ENCODE data around the gene RHOA.
A peak's percentile ranks its signal among the peaks of the same experiment; 100 is the strongest.
"Not testable (repeated sequence)": the region's sequence is repeated elsewhere in the genome, so short reads cannot be mapped to it uniquely, and the experiment has no call there.

Gene RHOA

GRCh38 chr3:49341996-49342395 is 69.8 kb downstream of the RHOA start:
- Histone ChIP-seq H3K36me3 (ENCODE audit: control insufficient read depth in 1 of 2, insufficient read depth in 2 of 2, low read length in 2 of 2) (peaks cover 0 to under 1% of the 10 kb centered on the region in 2 donors), H3K27ac (ENCODE audit: low read length) (peak overlapping the region; percentile 19), H3K4me3 (ENCODE audit: low read depth in 1 of 2, low read length in 2 of 2) (no peak overlapping the region), H3K4me1 (ENCODE audit: control insufficient read depth in 1 of 2, insufficient read depth in 2 of 2, low read length in 2 of 2) (peaks cover 6 to 9% of the 10 kb centered on the region in 2 donors), H3K9me3 (ENCODE audit: control insufficient read depth in 1 of 2, low read length in 2 of 2) (no peaks in the 10 kb centered on the region), H3K27me3 (ENCODE audit: low read depth, low read length) (no peaks in the 10 kb centered on the region)

GRCh38 chr3:49339941-49340800 is 71.6 kb downstream of the RHOA start, which contains the start of gene USP4:
Gene USP4, minus strand, starts transcription at chr3:49340053. Its CDS starts 29 bp downstream, at chr3:49340024.
- H3K27me3 ChIP-seq (ENCODE audit: low read depth, low read length), result no peaks in the 10 kb centered on the region
- H3K9me3 ChIP-seq (ENCODE audit: control insufficient read depth in 1 of 2, low read length in 2 of 2), result no peaks in the 10 kb centered on the region
- H3K36me3 ChIP-seq (ENCODE audit: control insufficient read depth in 1 of 2, insufficient read depth in 2 of 2, low read length in 2 of 2), result peaks cover 1 to 5% of the 10 kb centered on the region in 2 donors
- peaks cover 6 to 9% of the 10 kb centered on the region in 2 donors for H3K4me1 ChIP-seq (ENCODE audit: control insufficient read depth in 1 of 2, insufficient read depth in 2 of 2, low read length in 2 of 2)
- peak within 1 kb of the TSS; percentile 74 to 88 for H3K4me3 ChIP-seq (ENCODE audit: low read depth in 1 of 2, low read length in 2 of 2)
- peak within 1 kb of the TSS; percentile 96 for H3K27ac ChIP-seq (ENCODE audit: low read length)

GRCh38 chr3:49339581-49339940 is 72.2 kb downstream of the RHOA start:
- H3K4me1 ChIP-seq (ENCODE audit: control insufficient read depth in 1 of 2, insufficient read depth in 2 of 2, low read length in 2 of 2), result peaks cover 6 to 10% of the 10 kb centered on the region in 2 donors
- no peaks in the 10 kb centered on the region for H3K9me3 ChIP-seq (ENCODE audit: control insufficient read depth in 1 of 2, low read length in 2 of 2)
- peak overlapping the region; percentile 74 to 88 for H3K4me3 ChIP-seq (ENCODE audit: low read depth in 1 of 2, low read length in 2 of 2)
- H3K36me3 ChIP-seq (ENCODE audit: control insufficient read depth in 1 of 2, insufficient read depth in 2 of 2, low read length in 2 of 2), result peaks cover 7 to 11% of the 10 kb centered on the region in 2 donors
- H3K27me3 ChIP-seq (ENCODE audit: low read depth, low read length), result no peaks in the 10 kb centered on the region
- peak overlapping the region; percentile 96 for H3K27ac ChIP-seq (ENCODE audit: low read length)

- no peaks in the 10 kb centered on the region for H3K27me3 ChIP-seq (ENCODE audit: low read depth, low read length)
- H3K27ac ChIP-seq (ENCODE audit: low read length), result no peak overlapping the region
- peaks cover 23 to 42% of the 10 kb centered on the region in 2 donors for H3K36me3 ChIP-seq (ENCODE audit: control insufficient read depth in 1 of 2, insufficient read depth in 2 of 2, low read length in 2 of 2)
Observed at GRCh38 chr3:49333916-49334633, 77.7 kb downstream of the RHOA start.

GRCh38 chr3:49333091-49333490 is 78.7 kb downstream of the RHOA start:
- H3K27ac ChIP-seq (ENCODE audit: low read length), result peak overlapping the region; percentile 56
- peaks cover 0 to 17% of the 10 kb centered on the region in 2 donors for H3K4me1 ChIP-seq (ENCODE audit: control insufficient read depth in 1 of 2, insufficient read depth in 2 of 2, low read length in 2 of 2)
- no peaks in the 10 kb centered on the region for H3K9me3 ChIP-seq (ENCODE audit: control insufficient read depth in 1 of 2, low read length in 2 of 2)
- no peaks in the 10 kb centered on the region for H3K27me3 ChIP-seq (ENCODE audit: low read depth, low read length)
- no peak overlapping the region for H3K4me3 ChIP-seq (ENCODE audit: low read depth in 1 of 2, low read length in 2 of 2)
- peaks cover 23 to 42% of the 10 kb centered on the region in 2 donors for H3K36me3 ChIP-seq (ENCODE audit: control insufficient read depth in 1 of 2, insufficient read depth in 2 of 2, low read length in 2 of 2)

More at GRCh38 chr3:49333916-49334633, 77.7 kb downstream of the RHOA start:
- Histone ChIP-seq H3K9me3 (ENCODE audit: control insufficient read depth in 1 of 2, low read length in 2 of 2) (no peaks in the 10 kb centered on the region), H3K4me3 (ENCODE audit: low read depth in 1 of 2, low read length in 2 of 2) (no peak overlapping the region), H3K4me1 (ENCODE audit: control insufficient read depth in 1 of 2, insufficient read depth in 2 of 2, low read length in 2 of 2) (peaks cover 0 to 23% of the 10 kb centered on the region in 2 donors)

GRCh38 chr3:49329186-49329585 is 82.6 kb downstream of the RHOA start:
- no peaks in the 10 kb centered on the region for H3K27me3 ChIP-seq (ENCODE audit: low read depth, low read length)
- no peak overlapping the region for H3K27ac ChIP-seq (ENCODE audit: low read length)
- peaks cover 36 to 65% of the 10 kb centered on the region in 2 donors for H3K36me3 ChIP-seq (ENCODE audit: control insufficient read depth in 1 of 2, insufficient read depth in 2 of 2, low read length in 2 of 2)
- H3K9me3 ChIP-seq (ENCODE audit: control insufficient read depth in 1 of 2, low read length in 2 of 2), result no peaks in the 10 kb centered on the region
- H3K4me3 ChIP-seq (ENCODE audit: low read depth in 1 of 2, low read length in 2 of 2), result no peak overlapping the region
- H3K4me1 ChIP-seq (ENCODE audit: control insufficient read depth in 1 of 2, insufficient read depth in 2 of 2, low read length in 2 of 2), result peaks cover 0 to 13% of the 10 kb centered on the region in 2 donors

GRCh38 chr3:49328350-49328749 is 83.4 kb downstream of the RHOA start:
- H3K4me1 ChIP-seq (ENCODE audit: control insufficient read depth in 1 of 2, insufficient read depth in 2 of 2, low read length in 2 of 2); H3K27ac ChIP-seq (ENCODE audit: low read length); H3K4me3 ChIP-seq (ENCODE audit: low read depth in 1 of 2, low read length in 2 of 2); H3K27me3 ChIP-seq (ENCODE audit: low read depth, low read length); H3K9me3 ChIP-seq (ENCODE audit: control insufficient read depth in 1 of 2, low read length in 2 of 2): not testable (repeated sequence)
- H3K36me3 ChIP-seq (ENCODE audit: control insufficient read depth in 1 of 2, insufficient read depth in 2 of 2, low read length in 2 of 2), result peaks cover 38 to 66% of the 10 kb centered on the region in 2 donors

GRCh38 chr3:49327485-49327884 is 84.3 kb downstream of the RHOA start:
- Histone ChIP-seq H3K27ac (ENCODE audit: low read length) (no peak overlapping the region), H3K27me3 (ENCODE audit: low read depth, low read length) (no peaks in the 10 kb centered on the region), H3K4me1 (ENCODE audit: control insufficient read depth in 1 of 2, insufficient read depth in 2 of 2, low read length in 2 of 2) (no peaks in the 10 kb centered on the region), H3K36me3 (ENCODE audit: control insufficient read depth in 1 of 2, insufficient read depth in 2 of 2, low read length in 2 of 2) (peaks cover 38 to 62% of the 10 kb centered on the region in 2 donors), H3K4me3 (ENCODE audit: low read depth in 1 of 2, low read length in 2 of 2) (no peak overlapping the region), H3K9me3 (ENCODE audit: control insufficient read depth in 1 of 2, low read length in 2 of 2) (no peaks in the 10 kb centered on the region)

GRCh38 chr3:49324768-49325167 is 87.0 kb downstream of the RHOA start:
- Histone ChIP-seq H3K9me3 (ENCODE audit: control insufficient read depth in 1 of 2, low read length in 2 of 2) (no peaks in the 10 kb centered on the region), H3K27me3 (ENCODE audit: low read depth, low read length) (no peaks in the 10 kb centered on the region)

GRCh38 chr3:49316696-49317457 is 94.9 kb downstream of the RHOA start:
- Histone ChIP-seq H3K27me3 (ENCODE audit: low read depth, low read length) (no peaks in the 10 kb centered on the region), H3K4me1 (ENCODE audit: control insufficient read depth in 1 of 2, insufficient read depth in 2 of 2, low read length in 2 of 2) (no peaks in the 10 kb centered on the region), H3K4me3 (ENCODE audit: low read depth in 1 of 2, low read length in 2 of 2) (no peak overlapping the region), H3K27ac (ENCODE audit: low read length) (no peak overlapping the region), H3K36me3 (ENCODE audit: control insufficient read depth in 1 of 2, insufficient read depth in 2 of 2, low read length in 2 of 2) (peaks cover 24 to 34% of the 10 kb centered on the region in 2 donors), H3K9me3 (ENCODE audit: control insufficient read depth in 1 of 2, low read length in 2 of 2) (no peaks in the 10 kb centered on the region)

More at GRCh38 chr3:49324768-49325167, 87.0 kb downstream of the RHOA start:
- no peaks in the 10 kb centered on the region for H3K4me1 ChIP-seq (ENCODE audit: control insufficient read depth in 1 of 2, insufficient read depth in 2 of 2, low read length in 2 of 2)
- H3K36me3 ChIP-seq (ENCODE audit: control insufficient read depth in 1 of 2, insufficient read depth in 2 of 2, low read length in 2 of 2), result peaks cover 48 to 55% of the 10 kb centered on the region in 2 donors
- no peak overlapping the region for H3K27ac ChIP-seq (ENCODE audit: low read length)
- H3K4me3 ChIP-seq (ENCODE audit: low read depth in 1 of 2, low read length in 2 of 2), result no peak overlapping the region
